Epithelial cell of proximal tubule (primary cell): ENCODE measurements around the gene ING5. TPM values are rescaled to one million over a fixed set of nuclear protein-coding genes. Genes with fewer than 3 reads are reported as not detected.
A peak's percentile ranks its signal among the peaks of the same experiment; 100 is the strongest.

Experiments used
- DNase-seq: peaks from one replicate; pipeline ENCODE4 v3.0.0-alpha.2; 2011; ENCODE audit warnings: low read depth
- H3K4me3 ChIP-seq: 2 replicates; pipeline ENCODE4 v1.5.1; 2011; ENCODE audit warnings: low read depth, mild to moderate bottlenecking, low read length
- CTCF ChIP-seq: conservative IDR thresholded peaks from 2 replicates; pipeline ENCODE4 v1.5.1; 2012; ENCODE audit warnings: low read depth, mild to moderate bottlenecking, low read length
- total RNA-seq: library from RNA; depleted of rRNA; stranded (reverse); fragments of >200 nt; gene quantifications from 2 replicates; pipeline ENCODE4 v1.2.3, GENCODE V29; 2015

Gene ING5
- total RNA-seq, 1 donor from 2014 or later: 10.4 TPM

GRCh38 chr2:241678784-241679540 is 22.9 kb upstream of the ING5 start:
- no peak for DNase-seq
- no peak for TF ChIP-seq CTCF
- H3K4me3 ChIP-seq: no peak overlapping the region

- DNase-seq: no peak
- no peak overlapping the region for H3K4me3 ChIP-seq
- TF ChIP-seq CTCF: no peak
These were observed 21.8 kb upstream of the ING5 start for GRCh38 chr2:241680044-241680443.

- H3K4me3 ChIP-seq: no peak overlapping the region
- DNase-seq: peak; percentile 81
- TF ChIP-seq CTCF: no peak
These were observed 20.8 kb upstream of the ING5 start for GRCh38 chr2:241680827-241681599.

- no peak for TF ChIP-seq CTCF
- DNase-seq: no peak
- H3K4me3 ChIP-seq: peak overlapping the region; percentile 94
These were observed 15.6 kb upstream of the ING5 start for GRCh38 chr2:241686324-241686649.

- no peak for TF ChIP-seq CTCF
- DNase-seq: no peak
- H3K4me3 ChIP-seq: peak within 1 kb of the TSS; percentile 94
These were observed 15.0 kb upstream of the ING5 start, which contains the start of gene DTYMK for GRCh38 chr2:241686650-241687425. Gene DTYMK (minus strand): TSS chr2:241686815. CDS start chr2:241686783, 32 bp downstream.

- no peak for TF ChIP-seq CTCF
- DNase-seq: no peak
- H3K4me3 ChIP-seq: no peak overlapping the region
These were observed 12.5 kb upstream of the ING5 start for GRCh38 chr2:241689306-241689705.
